Ovary (tissue), 9 donors: ENCODE results near the gene ADO. TPM values are rescaled to one million over a fixed set of nuclear protein-coding genes. Genes with fewer than 3 reads are reported as not detected.
A peak's percentile ranks its signal among the peaks of the same experiment; 100 is the strongest.

Experiments used
- DNase-seq, 5 donors: peaks; one replicate each; pipeline ENCODE4 v3.0.0-alpha.2; 2019 to 2020
- H3K27ac ChIP-seq, 2 donors: fragments of 200-600 bp; one replicate each; pipeline versions ENCODE4 v1.5.1 to v1.8.0; 2019 to 2022
- H3K27me3 ChIP-seq: fragments of 200-600 bp; one replicate; pipeline ENCODE4 v1.8.0; 2022
- H3K36me3 ChIP-seq: fragments of 200-600 bp; sonication (generic); one replicate; pipeline ENCODE4 v1.5.1; 2019
- H3K4me1 ChIP-seq: one replicate; pipeline ENCODE4 v1.8.1; 2013; ENCODE audit warnings: mild to moderate bottlenecking, moderate library complexity; ENCODE audit not compliant: insufficient read depth
- H3K4me3 ChIP-seq: fragments of 200-600 bp; sonication (generic); one replicate; pipeline ENCODE4 v1.5.1; 2017
- H3K9me3 ChIP-seq, 2 donors: fragments of 200-600 bp in 1 of 2; sonication (generic) in 1 of 2; one replicate each; pipeline versions ENCODE4 v1.5.1 to v1.8.1; 2013 to 2019; ENCODE audit warnings: mild to moderate bottlenecking in 1 of 2, moderate library complexity in 1 of 2
- CTCF ChIP-seq, 3 donors: fragments of 450-650 bp in 2 of 3; fragments of 200-600 bp in 1 of 3; IDR thresholded peaks; one replicate each; pipeline versions ENCODE4 v1.5.1 to v1.8.0; 2016 to 2022; ENCODE audit warnings: antibody characterized with exemption in 3 of 3, mild to moderate bottlenecking in 1 of 3
- EP300 ChIP-seq: sonication (generic); formaldehyde crosslinking; IDR thresholded peaks from one replicate; pipeline ENCODE4 v1.6.1; 2017; ENCODE audit warnings: antibody characterized with exemption
- POLR2A ChIP-seq: fragments of 450-650 bp; IDR thresholded peaks from one replicate; pipeline ENCODE4 v1.6.1; 2017; ENCODE audit warnings: antibody characterized with exemption, mild to moderate bottlenecking, moderate library complexity
- WGBS, 3 donors: extraction: QIAGEN DNeasy Blood & Tissue Kit in 1 of 3; methylation state at CpG; one replicate each; pipeline versions ENCODE4 v1.1.5 to v1.1.7; 2013 to 2017; 5-methylcytosine and 5-hydroxymethylcytosine counted together
- intact Hi-C, 4 donors: fragments of 100-400 bp; cut with DNase I; formaldehyde crosslinking; loops; one replicate each; pipeline versions ENCODE4 v1.11.0 to v1.15.1; 2022 to 2023
- polyA plus RNA-seq, 2 donors: library from polyadenylated mRNA; stranded (reverse); fragments of 200-250 nt in 1 of 2; fragments of 350-450 nt in 1 of 2; fragmentation: Illumina TruSeq in 1 of 2; extraction: RNeasy Lipid Tissue Mini Kit (QIAGEN cat#74804) in 1 of 2; gene quantifications; one replicate each; pipeline ENCODE4 v1.2.3, GENCODE V29; 2013 to 2014
- total RNA-seq, 7 donors: library from RNA; depleted of rRNA in 2 of 7; stranded (reverse); fragments of >200 nt in 2 of 7; fragmentation: NEBNext Ultra II Directional in 3 of 7; extraction: Animal tissue kit (Norgen Biotek cat#: 25700) in 3 of 7; gene quantifications; one replicate each; pipeline versions ENCODE4 v1.1.0 to v1.2.4, GENCODE V29; 2016 to 2023
- donor health status: DM: no; HTN: no; CAD: no; lungs with moderate emphysema.
- donor health status: DM: no; HTN: no; CAD: no.
- donor health status: Bipolar disorder and iron deficiency.
- donor health status: DM: yes; HTN: yes; CAD: no.
- donor health status: DM: no; HTN: no; CAD: no.
- donor health status: DM: yes; HTN: yes; CAD: no.

ADO gene
- total and polyA plus RNA-seq, 9 donors, result 9.7 to 31.1 (median 22.2) TPM

- Histone ChIP-seq H3K4me1 (peaks cover 18% of the 10 kb centered on the region), H3K27ac (no peak overlapping the region), H3K27me3 (no peaks in the 10 kb centered on the region), H3K9me3 (no peaks in the 10 kb centered on the region), H3K4me3 (peak overlapping the region; percentile 81), H3K36me3 (no peaks in the 10 kb centered on the region)
- DNase-seq, result peak in 4 of 5 donors; percentile 26 to 48 (median 38)
- TF ChIP-seq POLR2A, result no peak
- no peak for TF ChIP-seq CTCF (IDR thresholded peaks at IDR 0.05)
- TF ChIP-seq EP300, result no peak
- WGBS, 3 donors, result 1% methylated on average over 41 to 60 of the region's 60 CpGs
- intact Hi-C loops, result loop anchor here in 2 of 4 donors (10.0 kb wide), 2 partner anchors 319 to 339 kb away; partner anchors contain the start of gene NRBF2 (in 1 of the 2)
Observed at GRCh38 chr10:62815381-62816075, 11.0 kb downstream of the ADO start.

GRCh38 chr10:62816076-62816330, 11.5 kb downstream of the ADO start:
- no peak for DNase-seq

GRCh38 chr10:62816331-62817120, 12.0 kb downstream of the ADO start, which contains the start of gene EGR2:
Gene EGR2, minus strand, starts transcription at chr10:62816366. Its CDS starts 337 bp downstream, at chr10:62816029.
- intact Hi-C loops, result loop anchor here in 2 of 4 donors (10.0 kb wide), 2 partner anchors 318 to 338 kb away; partner anchors contain the start of gene NRBF2 (in 1 of the 2)
- TF ChIP-seq POLR2A (peak; percentile 16), CTCF (IDR thresholded peaks at IDR 0.05) (no peak), EP300 (no peak)
- WGBS, 3 donors, result 0 to 1% (median 0%) methylated on average over 52 to 53 of the region's 53 CpGs
- Histone ChIP-seq H3K36me3 (no peaks in the 10 kb centered on the region), H3K4me3 (peak within 1 kb of the TSS; percentile 81), H3K27ac (peak within 1 kb of the TSS; percentile 81 to 84), H3K4me1 (peaks cover 18% of the 10 kb centered on the region), H3K9me3 (no peaks in the 10 kb centered on the region), H3K27me3 (no peaks in the 10 kb centered on the region)
- DNase-seq, result peak; percentile 84 to 93 (median 91)

More at GRCh38 chr10:62816076-62816330, 11.5 kb downstream of the ADO start:
- H3K4me3 ChIP-seq, result peak overlapping the region; percentile 81
- H3K27me3 ChIP-seq, result no peaks in the 10 kb centered on the region
- no peaks in the 10 kb centered on the region for H3K9me3 ChIP-seq
- WGBS, 3 donors, result 0% methylated on average over 2 of the region's 2 CpGs
- no peaks in the 10 kb centered on the region for H3K36me3 ChIP-seq
- H3K4me1 ChIP-seq, result peaks cover 18% of the 10 kb centered on the region
- peak overlapping the region in 1 of 2 donors; percentile 81 for H3K27ac ChIP-seq
- TF ChIP-seq CTCF (IDR thresholded peaks at IDR 0.05) (no peak), POLR2A (no peak), EP300 (no peak)
- intact Hi-C loops, result loop anchor here in 2 of 4 donors (10.0 kb wide), 2 partner anchors 319 to 339 kb away; partner anchors contain the start of gene NRBF2 (in 1 of the 2)

GRCh38 chr10:62817121-62817765, 12.7 kb downstream of the ADO start:
- H3K4me3 ChIP-seq, result peak overlapping the region; percentile 81
- H3K27ac ChIP-seq, result peak overlapping the region; percentile 81 to 84
- no peaks in the 10 kb centered on the region for H3K27me3 ChIP-seq
- no peaks in the 10 kb centered on the region for H3K36me3 ChIP-seq
- TF ChIP-seq EP300, result no peak
- TF ChIP-seq POLR2A, result no peak
- TF ChIP-seq CTCF (IDR thresholded peaks at IDR 0.05), result no peak
- H3K4me1 ChIP-seq, result peaks cover 18% of the 10 kb centered on the region
- intact Hi-C loops, result loop anchor here in 2 of 4 donors (10.0 kb wide), 2 partner anchors 318 to 338 kb away; partner anchors contain the start of gene NRBF2 (in 1 of the 2)
- no peaks in the 10 kb centered on the region for H3K9me3 ChIP-seq
- peak; percentile 55 to 80 (median 68) for DNase-seq
- 0 to 1% (median 0%) methylated on average over 49 of the region's 49 CpGs for WGBS, 3 donors
